Spinal cord (tissue), 10 donors: ENCODE data around the gene CCDC187. TPM values are rescaled to one million over a fixed set of nuclear protein-coding genes. Genes with fewer than 3 reads are reported as not detected.
A peak's percentile ranks its signal among the peaks of the same experiment; 100 is the strongest.

Experiments
- DNase-seq, 6 donors: peaks; one replicate each; pipeline versions ENCODE4 v3.0.0 to v3.0.0-alpha.2; 2013 to 2015; ENCODE audit warnings: low spot score in 6 of 6, low read depth in 4 of 6
- H3K27ac ChIP-seq: one replicate; pipeline ENCODE4 v1.5.1; 2013; ENCODE audit warnings: low read depth, low read length, control low read depth
- H3K27me3 ChIP-seq: one replicate; pipeline ENCODE4 v1.6.1; 2013; ENCODE audit warnings: low read length; ENCODE audit not compliant: control insufficient read depth, insufficient read depth
- H3K36me3 ChIP-seq: one replicate; pipeline ENCODE4 v1.6.1; 2013; ENCODE audit warnings: low read length; ENCODE audit not compliant: control insufficient read depth, insufficient read depth
- H3K4me1 ChIP-seq: one replicate; pipeline ENCODE4 v1.6.1; 2013; ENCODE audit warnings: low read length; ENCODE audit not compliant: control insufficient read depth, insufficient read depth
- H3K4me3 ChIP-seq: one replicate; pipeline ENCODE4 v1.5.1; 2013; ENCODE audit warnings: low read depth, low read length, control low read depth
- H3K9me3 ChIP-seq: one replicate; pipeline ENCODE4 v1.6.1; 2013; ENCODE audit warnings: low read length; ENCODE audit not compliant: control insufficient read depth, insufficient read depth
- WGBS: methylation state at CpG from one replicate; pipeline ENCODE4 v1.1.5; 2013; ENCODE audit warnings: missing lambda C conversion rate; ENCODE audit not compliant: insufficient coverage; 5-methylcytosine and 5-hydroxymethylcytosine counted together
- polyA plus RNA-seq, 2 donors: library from polyadenylated mRNA; unstranded; fragments of 120-200 nt; gene quantifications; one replicate each; pipeline ENCODE4 v1.2.1, GENCODE V29; 2013; ENCODE audit not compliant: insufficient read length in 2 of 2
- total RNA-seq, 2 donors: library from RNA; depleted of rRNA in 1 of 2; stranded (reverse); fragments of 120-200 nt in 1 of 2; fragments of >200 nt in 1 of 2; gene quantifications; one replicate each; pipeline versions ENCODE4 v1.2.3 to v1.2.4, GENCODE V29; 2013 to 2014
- donor health status: healthy.

CCDC187 gene
- total and polyA plus RNA-seq, 4 donors: 0.05 to 0.33 (median 0.15) TPM

- H3K4me3 ChIP-seq: no peak overlapping the region
- H3K4me1 ChIP-seq: peaks cover 19% of the 10 kb centered on the region
- H3K27me3 ChIP-seq: no peaks in the 10 kb centered on the region
- 74% methylated on average over 13 of the region's 15 CpGs for WGBS
- no peak overlapping the region for H3K27ac ChIP-seq
- H3K9me3 ChIP-seq: no peaks in the 10 kb centered on the region
- DNase-seq: no peak
- peaks cover 56% of the 10 kb centered on the region for H3K36me3 ChIP-seq
Measured at GRCh38 chr9:136233411-136233810, 70.5 kb downstream of the CCDC187 start.

GRCh38 chr9:136232969-136233368 is 70.9 kb downstream of the CCDC187 start:
- H3K9me3 ChIP-seq: no peaks in the 10 kb centered on the region
- H3K36me3 ChIP-seq: peaks cover 54% of the 10 kb centered on the region
- H3K27ac ChIP-seq: no peak overlapping the region
- no peak for DNase-seq
- H3K4me1 ChIP-seq: peaks cover 16% of the 10 kb centered on the region
- 58% methylated on average over 9 of the region's 10 CpGs for WGBS
- H3K27me3 ChIP-seq: no peaks in the 10 kb centered on the region
- H3K4me3 ChIP-seq: no peak overlapping the region

- 86% methylated on average over 21 of the region's 31 CpGs for WGBS
- H3K9me3 ChIP-seq: no peaks in the 10 kb centered on the region
- H3K27me3 ChIP-seq: no peaks in the 10 kb centered on the region
- H3K4me3 ChIP-seq: no peak overlapping the region
- H3K27ac ChIP-seq: no peak overlapping the region
- peaks cover 47% of the 10 kb centered on the region for H3K36me3 ChIP-seq
- no peak for DNase-seq
- H3K4me1 ChIP-seq: peaks cover 13% of the 10 kb centered on the region
Measured at GRCh38 chr9:136231478-136232297, 72.2 kb downstream of the CCDC187 start.

- no peak overlapping the region for H3K27ac ChIP-seq
- DNase-seq: no peak
- 93% methylated on average over 9 of the region's 9 CpGs for WGBS
- no peaks in the 10 kb centered on the region for H3K27me3 ChIP-seq
- H3K4me1 ChIP-seq: peaks cover 21% of the 10 kb centered on the region
- no peak overlapping the region for H3K4me3 ChIP-seq
- H3K9me3 ChIP-seq: no peaks in the 10 kb centered on the region
- H3K36me3 ChIP-seq: peaks cover 47% of the 10 kb centered on the region
Measured at GRCh38 chr9:136230773-136231172, 73.1 kb downstream of the CCDC187 start.

GRCh38 chr9:136230365-136230764 is 73.5 kb downstream of the CCDC187 start:
- Histone ChIP-seq H3K36me3 (peaks cover 47% of the 10 kb centered on the region), H3K9me3 (no peaks in the 10 kb centered on the region), H3K4me1 (peaks cover 22% of the 10 kb centered on the region), H3K27ac (no peak overlapping the region), H3K4me3 (no peak overlapping the region), H3K27me3 (no peaks in the 10 kb centered on the region)
- DNase-seq: no peak
- 89% methylated on average over 10 of the region's 10 CpGs for WGBS

- Histone ChIP-seq H3K4me3 (no peak overlapping the region), H3K36me3 (peaks cover 41% of the 10 kb centered on the region), H3K27ac (no peak overlapping the region), H3K27me3 (no peaks in the 10 kb centered on the region), H3K4me1 (peaks cover 22% of the 10 kb centered on the region), H3K9me3 (no peaks in the 10 kb centered on the region)
- WGBS: 74% methylated on average over 29 of the region's 33 CpGs
- peak in 1 of 6 donors; percentile 65 for DNase-seq
Measured at GRCh38 chr9:136229096-136230065, 74.5 kb downstream of the CCDC187 start.

- no peaks in the 10 kb centered on the region for H3K27me3 ChIP-seq
- H3K4me1 ChIP-seq: peaks cover 22% of the 10 kb centered on the region
- peaks cover 45% of the 10 kb centered on the region for H3K36me3 ChIP-seq
- H3K4me3 ChIP-seq: no peak overlapping the region
- H3K27ac ChIP-seq: no peak overlapping the region
- WGBS: 85% methylated on average over 13 of the region's 18 CpGs
- no peaks in the 10 kb centered on the region for H3K9me3 ChIP-seq
- DNase-seq: no peak
Measured at GRCh38 chr9:136228107-136228875, 75.6 kb downstream of the CCDC187 start.

- WGBS: 80% methylated on average over 27 of the region's 30 CpGs
- no peaks in the 10 kb centered on the region for H3K27me3 ChIP-seq
- H3K4me1 ChIP-seq: peaks cover 22% of the 10 kb centered on the region
- peak in 1 of 6 donors; percentile 54 for DNase-seq
- no peak overlapping the region for H3K27ac ChIP-seq
- no peak overlapping the region for H3K4me3 ChIP-seq
- H3K9me3 ChIP-seq: no peaks in the 10 kb centered on the region
- H3K36me3 ChIP-seq: peaks cover 58% of the 10 kb centered on the region
Measured at GRCh38 chr9:136226680-136227407, 77.0 kb downstream of the CCDC187 start.
